Measurements from ENCODE around the gene DCAF8.

DNA sequence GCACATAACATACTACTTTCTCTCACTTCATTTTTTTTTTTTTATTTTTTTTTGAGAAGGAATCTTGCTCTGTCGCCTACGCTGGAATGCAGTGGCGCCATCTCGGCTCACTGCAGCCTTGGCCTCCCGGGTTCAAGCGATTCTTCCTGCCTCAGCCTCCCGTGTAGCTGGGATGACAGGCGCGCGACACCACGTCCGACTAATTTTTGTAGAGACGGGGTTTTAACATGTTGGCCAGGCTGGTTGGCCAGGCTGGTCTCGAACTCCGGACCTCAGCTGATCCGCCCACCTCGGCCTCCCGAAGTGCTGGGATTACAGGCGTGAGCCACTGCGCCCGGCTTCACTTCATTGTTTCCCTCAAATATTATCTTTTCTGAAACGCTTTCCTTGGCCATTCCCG lies 23.2 kb upstream of the DCAF8 start:
- TF ChIP-seq, protein P1, sequence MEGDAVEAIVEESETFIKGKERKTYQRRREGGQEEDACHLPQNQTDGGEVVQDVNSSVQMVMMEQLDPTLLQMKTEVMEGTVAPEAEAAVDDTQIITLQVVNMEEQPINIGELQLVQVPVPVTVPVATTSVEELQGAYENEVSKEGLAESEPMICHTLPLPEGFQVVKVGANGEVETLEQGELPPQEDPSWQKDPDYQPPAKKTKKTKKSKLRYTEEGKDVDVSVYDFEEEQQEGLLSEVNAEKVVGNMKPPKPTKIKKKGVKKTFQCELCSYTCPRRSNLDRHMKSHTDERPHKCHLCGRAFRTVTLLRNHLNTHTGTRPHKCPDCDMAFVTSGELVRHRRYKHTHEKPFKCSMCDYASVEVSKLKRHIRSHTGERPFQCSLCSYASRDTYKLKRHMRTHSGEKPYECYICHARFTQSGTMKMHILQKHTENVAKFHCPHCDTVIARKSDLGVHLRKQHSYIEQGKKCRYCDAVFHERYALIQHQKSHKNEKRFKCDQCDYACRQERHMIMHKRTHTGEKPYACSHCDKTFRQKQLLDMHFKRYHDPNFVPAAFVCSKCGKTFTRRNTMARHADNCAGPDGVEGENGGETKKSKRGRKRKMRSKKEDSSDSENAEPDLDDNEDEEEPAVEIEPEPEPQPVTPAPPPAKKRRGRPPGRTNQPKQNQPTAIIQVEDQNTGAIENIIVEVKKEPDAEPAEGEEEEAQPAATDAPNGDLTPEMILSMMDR (IDR thresholded peaks at IDR 0.05), result no peak
- TF ChIP-seq POLR2A (IDR thresholded peaks at IDR 0.05), result no peak
